ENCODE results near the gene C1QTNF1.

GRCh38 chr17:78990349-78991016 lies 33.5 kb upstream of the C1QTNF1 start:
- TF ChIP-seq NKRF (IDR thresholded peaks at IDR 0.05; ENCODE audit: borderline replicate concordance) (no peak), ELK1 (CRISPR knock-in tag; IDR thresholded peaks at IDR 0.05) (no peak), NCOA1 (IDR thresholded peaks at IDR 0.05; ENCODE audit: low read depth) (no peak), TAF15 (IDR thresholded peaks at IDR 0.05; ENCODE audit: low read depth, low read length) (no peak), CTCF (IDR thresholded peaks at IDR 0.05 in 2 of 3, conservative IDR thresholded peaks at IDR 0.05 in 1 of 3; ENCODE audit: insufficient read depth in 2 of 3, low read depth in 1 of 3, low read length in 3 of 3) (no peak), ASH1L (IDR thresholded peaks at IDR 0.05; ENCODE audit: borderline replicate concordance, low read depth, partially characterized antibody) (no peak), NR1H2 (CRISPR knock-in tag; IDR thresholded peaks at IDR 0.05) (no peak), POLR2A (conservative IDR thresholded peaks at IDR 0.05) (no peak)

Measured in K562 (cell line).